Measurements from ENCODE around the gene AGAP2. TPM values are rescaled to one million over a fixed set of nuclear protein-coding genes. Genes with fewer than 3 reads are reported as not detected.
A peak's percentile ranks its signal among the peaks of the same experiment; 100 is the strongest.

Gene AGAP2
- total RNA-seq, 1 experiment from 2014 or later = 0.40 TPM

GRCh38 chr12:57737467-57738460, 778 bp downstream of the AGAP2 start:
- H3F3A ChIP-seq (ENCODE audit: low read length, unreplicated experiment) = no peaks in the 10 kb centered on the region
- H2AFZ ChIP-seq (ENCODE audit: low read length) = no peak overlapping the region
- POLR2A ChIA-PET (ENCODE audit: unreplicated experiment) = no interaction called here
- peaks cover 17% of the 10 kb centered on the region for H3K4me1 ChIP-seq (ENCODE audit: insufficient read depth, low read length)
- H3K27ac ChIP-seq (ENCODE audit: low read length) = no peak overlapping the region
- no peaks in the 10 kb centered on the region for H3K36me3 ChIP-seq (ENCODE audit: low read depth, low read length)
- peak overlapping the region; percentile 87 for H3K4me2 ChIP-seq (ENCODE audit: low read length)
- H3K9me2 ChIP-seq (replicated peaks; ENCODE audit: low read length) = no peaks in the 10 kb centered on the region
- no peak overlapping the region for H3K9ac ChIP-seq (ENCODE audit: low read length)
- peak overlapping the region; percentile 64 for H3K4me3 ChIP-seq (ENCODE audit: low read length)
- peaks cover 50% of the 10 kb centered on the region for H3K27me3 ChIP-seq (ENCODE audit: low read length)
- no peaks in the 10 kb centered on the region for H3K9me3 ChIP-seq (ENCODE audit: low read length)
- no peaks in the 10 kb centered on the region for H4K20me1 ChIP-seq (ENCODE audit: low read length)
- peak; percentile 52; the same call in 1 of the 2 replicates for TF ChIP-seq EZH2phosphoT487 (IDR thresholded peaks at IDR 0.05; ENCODE audit: borderline replicate concordance, low read length)
- TF ChIP-seq EZH2 (IDR thresholded peaks at IDR 0.05; ENCODE audit: low read length, unreplicated experiment) = peak; percentile 94
- TF ChIP-seq CTCF (conservative IDR thresholded peaks at IDR 0.05; ENCODE audit: low read depth, low read length) = peak; percentile 9; the same call in 1 of the 2 replicates
- CTCF ChIA-PET = no interaction called here
- intact Hi-C loops (cut with micrococcal nuclease) = no loop called here
- no TSS peak for BruUV-seq (replicated peaks)
- no peak for DNase-seq
- no peaks in the 10 kb centered on the region for H3K79me2 ChIP-seq (ENCODE audit: low read length)
- peak; percentile 7; the same call in 1 of the 2 replicates for ATAC-seq

- Histone ChIP-seq H3K4me1 (ENCODE audit: insufficient read depth, low read length) (peaks cover 17% of the 10 kb centered on the region), H3K27ac (ENCODE audit: low read length) (no peak overlapping the region), H3K4me2 (ENCODE audit: low read length) (peak overlapping the region; percentile 87), H3K9me2 (replicated peaks; ENCODE audit: low read length) (no peaks in the 10 kb centered on the region), H3F3A (ENCODE audit: low read length, unreplicated experiment) (no peaks in the 10 kb centered on the region), H3K27me3 (ENCODE audit: low read length) (peaks cover 50% of the 10 kb centered on the region), H3K79me2 (ENCODE audit: low read length) (no peaks in the 10 kb centered on the region), H3K4me3 (ENCODE audit: low read length) (peak overlapping the region; percentile 64), H3K9me3 (ENCODE audit: low read length) (no peaks in the 10 kb centered on the region), H3K9ac (ENCODE audit: low read length) (no peak overlapping the region), H4K20me1 (ENCODE audit: low read length) (no peaks in the 10 kb centered on the region), H2AFZ (ENCODE audit: low read length) (peak overlapping the region; percentile 73; the same call in 1 of the 2 replicates), H3K36me3 (ENCODE audit: low read depth, low read length) (no peaks in the 10 kb centered on the region)
- POLR2A ChIA-PET (ENCODE audit: unreplicated experiment) = no interaction called here
- CTCF ChIA-PET = interaction anchor here (0.6 to 2.0 kb wide), 2 partner anchors 11 to 214 kb away, joined by 9 to 12 read pairs; no protein-coding TSS in a partner anchor
- no TSS peak for BruUV-seq (replicated peaks)
- TF ChIP-seq CTCF (conservative IDR thresholded peaks at IDR 0.05; ENCODE audit: low read depth, low read length) = no peak
- no peak for TF ChIP-seq EZH2 (IDR thresholded peaks at IDR 0.05; ENCODE audit: low read length, unreplicated experiment)
- peak; percentile 18; the same call in 1 of the 2 replicates for TF ChIP-seq EZH2phosphoT487 (IDR thresholded peaks at IDR 0.05; ENCODE audit: borderline replicate concordance, low read length)
- intact Hi-C loops (cut with micrococcal nuclease) = no loop called here
- peak; percentile 18 for ATAC-seq
- DNase-seq = no peak
These were observed 1.6 kb downstream of the AGAP2 start for GRCh38 chr12:57736741-57737466.

Data from PC-3 (cell line).